ENCODE results near the gene RIC8B. TPM values are rescaled to one million over a fixed set of nuclear protein-coding genes. Genes with fewer than 3 reads are reported as not detected.

Gene RIC8B
- total and polyA plus RNA-seq, 2 of the 13 experiments (the other 11 are each of a cell fraction or from before 2014, with no cell fraction given) = 5.1 to 7.5 TPM

DNA sequence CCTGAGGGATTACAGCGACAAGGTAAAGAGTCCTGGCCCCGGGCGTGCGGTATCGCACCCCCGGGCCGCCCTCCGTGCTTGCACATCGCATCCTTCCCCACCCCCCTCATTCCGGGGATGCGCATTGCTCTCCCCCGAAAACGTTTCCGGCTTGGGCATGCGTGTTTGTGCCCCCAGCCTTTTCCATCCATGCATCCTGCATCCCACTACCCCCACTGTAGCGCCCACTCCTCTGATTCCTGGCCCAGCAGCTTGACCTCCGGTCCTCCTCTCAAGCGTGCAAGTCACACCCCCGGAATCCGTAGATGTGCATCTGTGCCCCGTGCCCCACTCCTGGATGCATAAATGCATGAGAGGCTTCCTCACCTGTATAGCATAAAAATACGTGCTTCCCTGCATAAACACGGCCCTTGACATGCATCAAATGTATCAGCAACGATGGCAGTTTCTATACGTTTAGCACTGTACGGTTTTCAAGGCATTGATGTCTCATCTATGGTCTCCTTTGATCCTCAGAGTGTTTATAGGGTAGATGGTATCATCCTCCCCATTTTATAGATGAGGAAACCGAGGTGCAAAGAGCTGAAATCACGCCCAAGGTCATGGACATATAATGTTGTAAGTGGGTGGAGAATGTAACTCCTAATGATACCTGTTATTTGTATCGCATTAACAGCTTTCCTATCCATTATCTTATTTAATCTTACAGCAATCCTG is 484 bp downstream of the RIC8B start (continued):
- TF ChIP-seq, protein P1, sequence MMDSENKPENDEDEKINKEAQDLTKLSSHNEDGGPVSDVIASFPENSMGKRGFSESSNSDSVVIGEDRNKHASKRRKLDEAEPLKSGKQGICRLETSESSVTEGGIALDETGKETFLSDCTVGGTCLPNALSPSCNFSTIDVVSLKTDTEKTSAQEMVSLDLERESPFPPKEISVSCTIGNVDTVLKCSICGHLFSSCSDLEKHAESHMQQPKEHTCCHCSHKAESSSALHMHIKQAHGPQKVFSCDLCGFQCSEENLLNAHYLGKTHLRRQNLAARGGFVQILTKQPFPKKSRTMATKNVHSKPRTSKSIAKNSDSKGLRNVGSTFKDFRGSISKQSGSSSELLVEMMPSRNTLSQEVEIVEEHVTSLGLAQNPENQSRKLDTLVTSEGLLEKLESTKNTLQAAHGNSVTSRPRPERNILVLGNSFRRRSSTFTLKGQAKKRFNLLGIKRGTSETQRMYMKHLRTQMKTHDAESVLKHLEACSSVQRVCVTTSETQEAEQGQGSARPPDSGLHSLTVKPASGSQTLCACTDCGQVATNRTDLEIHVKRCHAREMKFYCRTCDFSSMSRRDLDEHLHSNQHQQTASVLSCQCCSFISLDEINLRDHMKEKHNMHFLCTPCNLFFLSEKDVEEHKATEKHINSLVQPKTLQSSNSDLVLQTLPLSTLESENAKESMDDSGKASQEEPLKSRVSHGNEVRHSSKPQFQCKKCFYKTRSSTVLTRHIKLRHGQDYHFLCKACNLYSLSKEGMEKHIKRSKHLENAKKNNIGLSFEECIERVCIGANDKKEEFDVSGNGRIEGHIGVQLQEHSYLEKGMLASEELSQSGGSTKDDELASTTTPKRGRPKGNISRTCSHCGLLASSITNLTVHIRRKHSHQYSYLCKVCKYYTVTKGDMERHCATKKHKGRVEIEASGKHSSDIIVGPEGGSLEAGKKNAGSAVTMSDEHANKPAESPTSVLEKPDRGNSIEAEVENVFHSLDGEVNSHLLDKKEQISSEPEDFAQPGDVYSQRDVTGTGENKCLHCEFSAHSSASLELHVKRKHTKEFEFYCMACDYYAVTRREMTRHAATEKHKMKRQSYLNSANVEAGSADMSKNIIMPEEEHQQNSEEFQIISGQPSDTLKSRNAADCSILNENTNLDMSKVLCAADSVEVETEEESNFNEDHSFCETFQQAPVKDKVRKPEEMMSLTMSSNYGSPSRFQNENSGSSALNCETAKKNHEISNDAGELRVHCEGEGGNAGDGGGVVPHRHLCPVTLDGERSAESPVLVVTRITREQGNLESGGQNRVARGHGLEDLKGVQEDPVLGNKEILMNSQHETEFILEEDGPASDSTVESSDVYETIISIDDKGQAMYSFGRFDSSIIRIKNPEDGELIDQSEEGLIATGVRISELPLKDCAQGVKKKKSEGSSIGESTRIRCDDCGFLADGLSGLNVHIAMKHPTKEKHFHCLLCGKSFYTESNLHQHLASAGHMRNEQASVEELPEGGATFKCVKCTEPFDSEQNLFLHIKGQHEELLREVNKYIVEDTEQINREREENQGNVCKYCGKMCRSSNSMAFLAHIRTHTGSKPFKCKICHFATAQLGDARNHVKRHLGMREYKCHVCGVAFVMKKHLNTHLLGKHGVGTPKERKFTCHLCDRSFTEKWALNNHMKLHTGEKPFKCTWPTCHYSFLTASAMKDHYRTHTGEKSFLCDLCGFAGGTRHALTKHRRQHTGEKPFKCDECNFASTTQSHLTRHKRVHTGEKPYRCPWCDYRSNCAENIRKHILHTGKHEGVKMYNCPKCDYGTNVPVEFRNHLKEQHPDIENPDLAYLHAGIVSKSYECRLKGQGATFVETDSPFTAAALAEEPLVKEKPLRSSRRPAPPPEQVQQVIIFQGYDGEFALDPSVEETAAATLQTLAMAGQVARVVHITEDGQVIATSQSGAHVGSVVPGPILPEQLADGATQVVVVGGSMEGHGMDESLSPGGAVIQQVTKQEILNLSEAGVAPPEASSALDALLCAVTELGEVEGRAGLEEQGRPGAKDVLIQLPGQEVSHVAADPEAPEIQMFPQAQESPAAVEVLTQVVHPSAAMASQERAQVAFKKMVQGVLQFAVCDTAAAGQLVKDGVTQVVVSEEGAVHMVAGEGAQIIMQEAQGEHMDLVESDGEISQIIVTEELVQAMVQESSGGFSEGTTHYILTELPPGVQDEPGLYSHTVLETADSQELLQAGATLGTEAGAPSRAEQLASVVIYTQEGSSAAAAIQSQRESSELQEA (CRISPR knock-in tag; IDR thresholded peaks at IDR 0.05; ENCODE audit: not compliant biosample characterization) = no peak
- peak; percentile 3; the same call in 1 of the 2 replicates for TF ChIP-seq ARNT2 (CRISPR knock-in tag; IDR thresholded peaks at IDR 0.05; ENCODE audit: low read depth)
- TF ChIP-seq, protein P2, sequence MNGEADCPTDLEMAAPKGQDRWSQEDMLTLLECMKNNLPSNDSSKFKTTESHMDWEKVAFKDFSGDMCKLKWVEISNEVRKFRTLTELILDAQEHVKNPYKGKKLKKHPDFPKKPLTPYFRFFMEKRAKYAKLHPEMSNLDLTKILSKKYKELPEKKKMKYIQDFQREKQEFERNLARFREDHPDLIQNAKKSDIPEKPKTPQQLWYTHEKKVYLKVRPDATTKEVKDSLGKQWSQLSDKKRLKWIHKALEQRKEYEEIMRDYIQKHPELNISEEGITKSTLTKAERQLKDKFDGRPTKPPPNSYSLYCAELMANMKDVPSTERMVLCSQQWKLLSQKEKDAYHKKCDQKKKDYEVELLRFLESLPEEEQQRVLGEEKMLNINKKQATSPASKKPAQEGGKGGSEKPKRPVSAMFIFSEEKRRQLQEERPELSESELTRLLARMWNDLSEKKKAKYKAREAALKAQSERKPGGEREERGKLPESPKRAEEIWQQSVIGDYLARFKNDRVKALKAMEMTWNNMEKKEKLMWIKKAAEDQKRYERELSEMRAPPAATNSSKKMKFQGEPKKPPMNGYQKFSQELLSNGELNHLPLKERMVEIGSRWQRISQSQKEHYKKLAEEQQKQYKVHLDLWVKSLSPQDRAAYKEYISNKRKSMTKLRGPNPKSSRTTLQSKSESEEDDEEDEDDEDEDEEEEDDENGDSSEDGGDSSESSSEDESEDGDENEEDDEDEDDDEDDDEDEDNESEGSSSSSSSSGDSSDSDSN (CRISPR knock-in tag; IDR thresholded peaks at IDR 0.05) = 0 out of 2 replicates have a peak, but pooled peaks have one; percentile 13
- TF ChIP-seq NAIF1 (CRISPR knock-in tag; IDR thresholded peaks at IDR 0.05; ENCODE audit: borderline replicate concordance) = 0 out of 2 replicates have a peak, but pooled peaks have one; percentile 33
- 0 out of 2 replicates have a peak, but pooled peaks have one; percentile 4 for TF ChIP-seq ZNF670 (CRISPR knock-in tag; IDR thresholded peaks at IDR 0.05; ENCODE audit: borderline replicate concordance)
- TF ChIP-seq SATB2 (CRISPR knock-in tag; IDR thresholded peaks at IDR 0.05) = no peak
- no peak for TF ChIP-seq ZNF777 (CRISPR knock-in tag; IDR thresholded peaks at IDR 0.05)
- no peak for TF ChIP-seq ZNF543 (CRISPR knock-in tag; IDR thresholded peaks at IDR 0.05)

Data from HepG2 (cell line).